ENCODE results near the gene RASSF6. TPM values are rescaled to one million over a fixed set of nuclear protein-coding genes. Genes with fewer than 3 reads are reported as not detected.

Gene RASSF6
- polyA plus RNA-seq, 1 of the 3 experiments (the other 2 are of a cell fraction), result not detected

DNA sequence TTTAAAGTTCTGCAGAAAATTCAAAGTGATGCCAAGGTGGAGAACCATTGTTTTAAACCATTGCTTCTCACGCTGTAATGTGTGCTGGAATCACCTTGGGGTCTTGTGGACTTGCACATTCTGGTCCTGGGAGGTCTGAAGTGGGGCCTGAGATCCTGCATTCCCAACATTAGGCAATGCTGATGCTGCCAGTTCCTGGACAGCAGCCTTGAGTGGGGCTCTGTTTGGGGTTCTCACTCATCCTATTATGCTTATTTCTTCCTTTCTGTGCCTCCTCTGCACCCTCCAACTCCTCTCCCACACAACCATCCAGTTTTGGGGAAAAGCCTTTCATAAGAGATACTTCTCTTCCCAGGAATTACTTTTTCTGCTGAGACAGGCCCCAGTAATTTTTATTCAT lies 44.2 kb upstream of the RASSF6 start:
- H3K27ac ChIP-seq (ENCODE audit: low read depth in 2 of 2, low read length in 1 of 2), result peak overlapping the region in 1 of 2 experiments; percentile 28; a peak in 1 of 4 replicates
- no peaks in the 10 kb centered on the region for H3K9me2 ChIP-seq
- TF ChIP-seq, protein P1, sequence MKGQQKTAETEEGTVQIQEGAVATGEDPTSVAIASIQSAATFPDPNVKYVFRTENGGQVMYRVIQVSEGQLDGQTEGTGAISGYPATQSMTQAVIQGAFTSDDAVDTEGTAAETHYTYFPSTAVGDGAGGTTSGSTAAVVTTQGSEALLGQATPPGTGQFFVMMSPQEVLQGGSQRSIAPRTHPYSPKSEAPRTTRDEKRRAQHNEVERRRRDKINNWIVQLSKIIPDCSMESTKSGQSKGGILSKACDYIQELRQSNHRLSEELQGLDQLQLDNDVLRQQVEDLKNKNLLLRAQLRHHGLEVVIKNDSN (IDR thresholded peaks at IDR 0.05; ENCODE audit: borderline replicate concordance, low read depth), result no peak
- TF ChIP-seq, protein P2, sequence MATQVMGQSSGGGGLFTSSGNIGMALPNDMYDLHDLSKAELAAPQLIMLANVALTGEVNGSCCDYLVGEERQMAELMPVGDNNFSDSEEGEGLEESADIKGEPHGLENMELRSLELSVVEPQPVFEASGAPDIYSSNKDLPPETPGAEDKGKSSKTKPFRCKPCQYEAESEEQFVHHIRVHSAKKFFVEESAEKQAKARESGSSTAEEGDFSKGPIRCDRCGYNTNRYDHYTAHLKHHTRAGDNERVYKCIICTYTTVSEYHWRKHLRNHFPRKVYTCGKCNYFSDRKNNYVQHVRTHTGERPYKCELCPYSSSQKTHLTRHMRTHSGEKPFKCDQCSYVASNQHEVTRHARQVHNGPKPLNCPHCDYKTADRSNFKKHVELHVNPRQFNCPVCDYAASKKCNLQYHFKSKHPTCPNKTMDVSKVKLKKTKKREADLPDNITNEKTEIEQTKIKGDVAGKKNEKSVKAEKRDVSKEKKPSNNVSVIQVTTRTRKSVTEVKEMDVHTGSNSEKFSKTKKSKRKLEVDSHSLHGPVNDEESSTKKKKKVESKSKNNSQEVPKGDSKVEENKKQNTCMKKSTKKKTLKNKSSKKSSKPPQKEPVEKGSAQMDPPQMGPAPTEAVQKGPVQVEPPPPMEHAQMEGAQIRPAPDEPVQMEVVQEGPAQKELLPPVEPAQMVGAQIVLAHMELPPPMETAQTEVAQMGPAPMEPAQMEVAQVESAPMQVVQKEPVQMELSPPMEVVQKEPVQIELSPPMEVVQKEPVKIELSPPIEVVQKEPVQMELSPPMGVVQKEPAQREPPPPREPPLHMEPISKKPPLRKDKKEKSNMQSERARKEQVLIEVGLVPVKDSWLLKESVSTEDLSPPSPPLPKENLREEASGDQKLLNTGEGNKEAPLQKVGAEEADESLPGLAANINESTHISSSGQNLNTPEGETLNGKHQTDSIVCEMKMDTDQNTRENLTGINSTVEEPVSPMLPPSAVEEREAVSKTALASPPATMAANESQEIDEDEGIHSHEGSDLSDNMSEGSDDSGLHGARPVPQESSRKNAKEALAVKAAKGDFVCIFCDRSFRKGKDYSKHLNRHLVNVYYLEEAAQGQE (IDR thresholded peaks at IDR 0.05; ENCODE audit: low read depth, low read length), result peak; percentile 69; the same call in 1 of the 2 replicates
- TF ChIP-seq GATA2 (CRISPR knock-in tag; IDR thresholded peaks at IDR 0.05), result no peak
- H3K4me1 ChIP-seq (ENCODE audit: control insufficient read depth in 1 of 2, insufficient read depth in 2 of 2, low read depth in 1 of 2, low read length in 1 of 2), result peaks cover 0 to 17% of the 10 kb centered on the region in 2 experiments; a peak in 2 of 4 replicates
- H3K27me3 ChIP-seq (ENCODE audit: insufficient read depth), result no peaks in the 10 kb centered on the region
- H3K4me2 ChIP-seq, result no peak overlapping the region
- no peaks in the 10 kb centered on the region for H4K20me1 ChIP-seq (ENCODE audit: insufficient read depth)
- H3K79me2 ChIP-seq (ENCODE audit: insufficient read depth), result no peaks in the 10 kb centered on the region
- no peak overlapping the region for H3K9ac ChIP-seq
- peaks cover 18% of the 10 kb centered on the region for H3F3A ChIP-seq (replicated peaks; ENCODE audit: insufficient read depth)
- no peaks in the 10 kb centered on the region for H3K9me3 ChIP-seq
- H3K4me3 ChIP-seq (ENCODE audit: low read depth in 2 of 2, low read length in 1 of 2), result no peak overlapping the region
- POLR2A ChIA-PET, result no interaction called here
- WGBS (ENCODE audit: low lambda C conversion rate), result 50% methylated on average over 1 of the region's 1 CpG
- CTCF ChIA-PET, result interaction anchor here (1.4 to 2.1 kb wide), 2 partner anchors 10 to 71 kb away, joined by 6 to 7 read pairs; no protein-coding TSS in a partner anchor
- DNase-seq, result no peak
- no peaks in the 10 kb centered on the region for H3K36me3 ChIP-seq (replicated peaks in 1 of 2; ENCODE audit: control insufficient read depth in 1 of 2, insufficient read depth in 2 of 2, low read length in 1 of 2)
- peak overlapping the region; percentile 12; the same call in 1 of the 2 replicates for H2AFZ ChIP-seq (ENCODE audit: low read depth)

DNA sequence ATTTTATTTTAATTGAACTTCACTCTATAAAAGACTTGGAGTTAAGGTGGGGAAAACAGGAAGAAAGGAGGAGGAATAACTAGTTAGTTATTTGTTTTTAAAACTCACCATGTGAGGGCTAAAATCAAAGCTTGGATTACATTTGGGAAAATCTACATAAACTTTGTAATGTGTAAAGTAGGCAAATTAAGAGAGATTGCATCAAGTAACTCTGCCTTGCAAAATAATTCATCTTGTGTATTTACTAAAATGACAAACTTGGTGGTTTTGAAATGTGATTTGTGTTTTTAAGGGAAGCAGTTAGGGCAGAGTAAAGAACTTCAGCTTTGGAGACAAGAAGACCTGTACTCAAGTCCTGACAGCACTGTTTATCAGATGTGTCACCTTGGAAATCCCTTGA lies 43.3 kb upstream of the RASSF6 start:
- H3K9ac ChIP-seq, result no peak overlapping the region
- H3K4me3 ChIP-seq (ENCODE audit: low read depth in 2 of 2, low read length in 1 of 2), result no peak overlapping the region
- H3F3A ChIP-seq (replicated peaks; ENCODE audit: insufficient read depth), result peaks cover 18% of the 10 kb centered on the region
- H3K27me3 ChIP-seq (ENCODE audit: insufficient read depth), result no peaks in the 10 kb centered on the region
- CTCF ChIA-PET, result interaction anchor here (0.6 to 2.3 kb wide), 4 partner anchors 9 to 216 kb away, joined by 3 to 7 read pairs (median 4); no protein-coding TSS in a partner anchor
- no peak overlapping the region for H3K27ac ChIP-seq (ENCODE audit: low read depth in 2 of 2, low read length in 1 of 2)
- DNase-seq, result no peak
- H3K4me1 ChIP-seq (ENCODE audit: control insufficient read depth in 1 of 2, insufficient read depth in 2 of 2, low read depth in 1 of 2, low read length in 1 of 2), result peaks cover 0 to 13% of the 10 kb centered on the region in 2 experiments; a peak in 1 of 4 replicates
- no peaks in the 10 kb centered on the region for H3K9me3 ChIP-seq
- no peaks in the 10 kb centered on the region for H4K20me1 ChIP-seq (ENCODE audit: insufficient read depth)
- H3K79me2 ChIP-seq (ENCODE audit: insufficient read depth), result no peaks in the 10 kb centered on the region
- POLR2A ChIA-PET, result no interaction called here
- H2AFZ ChIP-seq (ENCODE audit: low read depth), result no peak overlapping the region
- H3K4me2 ChIP-seq, result no peak overlapping the region
- no peaks in the 10 kb centered on the region for H3K9me2 ChIP-seq
- no peaks in the 10 kb centered on the region for H3K36me3 ChIP-seq (replicated peaks in 1 of 2; ENCODE audit: control insufficient read depth in 1 of 2, insufficient read depth in 2 of 2, low read length in 1 of 2)
- no peak for TF ChIP-seq TAF1 (IDR thresholded peaks at IDR 0.05; ENCODE audit: borderline replicate concordance, low read depth, low read length)
- TF ChIP-seq, protein P2 (IDR thresholded peaks at IDR 0.05; ENCODE audit: low read depth, low read length), result no peak
- TF ChIP-seq, protein P3, sequence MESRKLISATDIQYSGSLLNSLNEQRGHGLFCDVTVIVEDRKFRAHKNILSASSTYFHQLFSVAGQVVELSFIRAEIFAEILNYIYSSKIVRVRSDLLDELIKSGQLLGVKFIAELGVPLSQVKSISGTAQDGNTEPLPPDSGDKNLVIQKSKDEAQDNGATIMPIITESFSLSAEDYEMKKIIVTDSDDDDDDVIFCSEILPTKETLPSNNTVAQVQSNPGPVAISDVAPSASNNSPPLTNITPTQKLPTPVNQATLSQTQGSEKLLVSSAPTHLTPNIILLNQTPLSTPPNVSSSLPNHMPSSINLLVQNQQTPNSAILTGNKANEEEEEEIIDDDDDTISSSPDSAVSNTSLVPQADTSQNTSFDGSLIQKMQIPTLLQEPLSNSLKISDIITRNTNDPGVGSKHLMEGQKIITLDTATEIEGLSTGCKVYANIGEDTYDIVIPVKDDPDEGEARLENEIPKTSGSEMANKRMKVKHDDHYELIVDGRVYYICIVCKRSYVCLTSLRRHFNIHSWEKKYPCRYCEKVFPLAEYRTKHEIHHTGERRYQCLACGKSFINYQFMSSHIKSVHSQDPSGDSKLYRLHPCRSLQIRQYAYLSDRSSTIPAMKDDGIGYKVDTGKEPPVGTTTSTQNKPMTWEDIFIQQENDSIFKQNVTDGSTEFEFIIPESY (IDR thresholded peaks at IDR 0.05; ENCODE audit: borderline replicate concordance, low read depth), result no peak
- no peak for TF ChIP-seq POLR2AphosphoS5 (IDR thresholded peaks at IDR 0.05; ENCODE audit: low read depth, low read length)
- TF ChIP-seq, protein P1 (IDR thresholded peaks at IDR 0.05; ENCODE audit: borderline replicate concordance, low read depth), result no peak
- TF ChIP-seq, protein P4, sequence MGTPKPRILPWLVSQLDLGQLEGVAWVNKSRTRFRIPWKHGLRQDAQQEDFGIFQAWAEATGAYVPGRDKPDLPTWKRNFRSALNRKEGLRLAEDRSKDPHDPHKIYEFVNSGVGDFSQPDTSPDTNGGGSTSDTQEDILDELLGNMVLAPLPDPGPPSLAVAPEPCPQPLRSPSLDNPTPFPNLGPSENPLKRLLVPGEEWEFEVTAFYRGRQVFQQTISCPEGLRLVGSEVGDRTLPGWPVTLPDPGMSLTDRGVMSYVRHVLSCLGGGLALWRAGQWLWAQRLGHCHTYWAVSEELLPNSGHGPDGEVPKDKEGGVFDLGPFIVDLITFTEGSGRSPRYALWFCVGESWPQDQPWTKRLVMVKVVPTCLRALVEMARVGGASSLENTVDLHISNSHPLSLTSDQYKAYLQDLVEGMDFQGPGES (IDR thresholded peaks at IDR 0.05; ENCODE audit: low read depth, low read length), result no peak
- TF ChIP-seq SIN3A (IDR thresholded peaks at IDR 0.05; ENCODE audit: borderline replicate concordance, low read depth, low read length), result no peak
- TF ChIP-seq NRF1 (IDR thresholded peaks at IDR 0.05; ENCODE audit: low read depth, low read length), result no peak
- no peak for TF ChIP-seq RCOR1 (IDR thresholded peaks at IDR 0.05; ENCODE audit: low read length)
- TF ChIP-seq, protein P5, sequence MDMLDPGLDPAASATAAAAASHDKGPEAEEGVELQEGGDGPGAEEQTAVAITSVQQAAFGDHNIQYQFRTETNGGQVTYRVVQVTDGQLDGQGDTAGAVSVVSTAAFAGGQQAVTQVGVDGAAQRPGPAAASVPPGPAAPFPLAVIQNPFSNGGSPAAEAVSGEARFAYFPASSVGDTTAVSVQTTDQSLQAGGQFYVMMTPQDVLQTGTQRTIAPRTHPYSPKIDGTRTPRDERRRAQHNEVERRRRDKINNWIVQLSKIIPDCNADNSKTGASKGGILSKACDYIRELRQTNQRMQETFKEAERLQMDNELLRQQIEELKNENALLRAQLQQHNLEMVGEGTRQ (IDR thresholded peaks at IDR 0.05; ENCODE audit: borderline replicate concordance, low read depth, low read length), result no peak
